MCF 10A (cell line): ENCODE results near the gene UHMK1. TPM values are rescaled to one million over a fixed set of nuclear protein-coding genes. Genes with fewer than 3 reads are reported as not detected.
"Not testable (repeated sequence)": the region's sequence is repeated elsewhere in the genome, so short reads cannot be mapped to it uniquely, and the experiment has no call there.

Experiments used
- BruUV-seq: library from RNA; stranded (reverse); fragments of 400-500 nt; replicated peaks from 2 replicates; lab custom pipeline; 2021; lab: Mats Ljungman, UMichigan
- CTCF ChIA-PET: fragments of 300-600 bp; sonication (Branson Sonifier 250); formaldehyde crosslinking; extraction: SDS; loops from one replicate; lab custom pipeline; 2021; ENCODE audit warnings: antibody characterized with exemption, inconsistent platforms; lab: Yijun Ruan, JAX
- POLR2A ChIA-PET: fragments of 300-600, 350-650 bp; sonication (Branson Sonifier 250); formaldehyde crosslinking; extraction: SDS; loops from one replicate; lab custom pipeline; 2020; ENCODE audit warnings: antibody characterized with exemption, inconsistent platforms; lab: Yijun Ruan, JAX
- DNase-seq: peaks from one replicate; pipeline ENCODE4 v3.0.0-alpha.2; 2018; ENCODE audit not compliant: unreplicated experiment
- H3K27ac Mint-ChIP-seq: one replicate; pipeline ENCODE4 v1.8.0; 2022; ENCODE audit warnings: mild to moderate bottlenecking, low read depth, mixed read lengths; ENCODE audit not compliant: unreplicated experiment
- H3K27me3 Mint-ChIP-seq: one replicate; pipeline ENCODE4 v1.8.0; 2022; ENCODE audit warnings: mixed read lengths; ENCODE audit not compliant: insufficient read depth, unreplicated experiment
- H3K36me3 Mint-ChIP-seq: one replicate; pipeline ENCODE4 v1.8.0; 2022; ENCODE audit warnings: mild to moderate bottlenecking, moderate library complexity, mixed read lengths; ENCODE audit not compliant: insufficient read depth, unreplicated experiment
- H3K4me1 Mint-ChIP-seq: one replicate; pipeline ENCODE4 v1.8.0; 2022; ENCODE audit warnings: mixed read lengths; ENCODE audit not compliant: insufficient read depth, unreplicated experiment
- H3K4me3 Mint-ChIP-seq: one replicate; pipeline ENCODE4 v1.8.0; 2022; ENCODE audit warnings: mild to moderate bottlenecking, moderate library complexity, mixed read lengths; ENCODE audit not compliant: unreplicated experiment
- H3K9me3 Mint-ChIP-seq: one replicate; pipeline ENCODE4 v1.8.0; 2022; ENCODE audit warnings: mixed read lengths; ENCODE audit not compliant: unreplicated experiment
- CTCF ChIP-seq: fragments of 200-600 bp; IDR thresholded peaks from one replicate; pipeline ENCODE4 v1.8.0; 2022; ENCODE audit warnings: antibody characterized with exemption, mild to moderate bottlenecking; ENCODE audit not compliant: unreplicated experiment
- intact Hi-C: fragments of 100-400 bp; cut with micrococcal nuclease; formaldehyde crosslinking; loops from 2 replicates; pipeline ENCODE4 v1.14.1; 2022
- total RNA-seq: library from RNA; stranded (reverse); gene quantifications from 2 replicates; pipeline ENCODE4 v1.2.3, GENCODE V29; 2022

Gene UHMK1
- total RNA-seq, 1 experiment from 2014 or later: 76.9 TPM

GRCh38 chr1:162487241-162487640, 10.4 kb upstream of the UHMK1 start:
- POLR2A ChIA-PET: no interaction called here
- CTCF ChIA-PET: interaction anchor here (1.8 kb wide), 1 partner anchor 13 kb away, joined by 3 read pairs; no protein-coding TSS in a partner anchor

DNA sequence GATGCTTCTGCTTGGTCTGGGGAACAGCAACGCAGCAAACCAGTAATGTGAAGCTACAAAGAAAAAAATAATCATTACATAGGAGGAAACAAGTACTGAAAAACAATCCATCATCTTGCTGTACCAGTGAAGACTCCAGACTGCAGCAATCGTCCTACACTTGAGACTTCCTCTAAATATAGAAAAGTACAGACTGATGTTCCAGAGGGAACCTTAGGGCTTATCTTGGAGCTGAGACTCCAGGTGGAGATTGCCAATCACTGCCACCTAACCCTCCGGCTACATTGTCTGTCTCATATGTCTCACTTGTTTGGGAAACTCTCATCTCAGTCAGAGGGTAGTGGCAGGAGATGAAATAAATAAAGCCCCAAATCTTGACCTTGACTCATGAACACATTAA, 9.4 kb upstream of the UHMK1 start:
- Mint-ChIP-seq H3K27ac (no peak overlapping the region), H3K4me3 (no peak overlapping the region), H3K9me3 (no peaks in the 10 kb centered on the region), H3K36me3 (no peaks in the 10 kb centered on the region), H3K4me1 (peaks cover 8% of the 10 kb centered on the region), H3K27me3 (peaks cover 37% of the 10 kb centered on the region)
- BruUV-seq: no TSS peak
- ChIA-PET POLR2A (no interaction called here), CTCF (interaction anchor here (0.6 kb wide), 2 partner anchors 61 to 676 kb away, joined by 3 read pairs; no protein-coding TSS in a partner anchor)
- intact Hi-C loops: no loop called here
- DNase-seq: no peak
- no peak for TF ChIP-seq CTCF

More at GRCh38 chr1:162487241-162487640, 10.4 kb upstream of the UHMK1 start:
- H3K4me1 Mint-ChIP-seq: peaks cover 8% of the 10 kb centered on the region
- H3K27ac Mint-ChIP-seq: no peak overlapping the region
- DNase-seq: no peak
- no peak for TF ChIP-seq CTCF
- no peak overlapping the region for H3K4me3 Mint-ChIP-seq
- H3K36me3 Mint-ChIP-seq: no peaks in the 10 kb centered on the region
- no TSS peak for BruUV-seq
- intact Hi-C loops: no loop called here
- H3K9me3 Mint-ChIP-seq: no peaks in the 10 kb centered on the region
- peaks cover 27% of the 10 kb centered on the region for H3K27me3 Mint-ChIP-seq

DNA sequence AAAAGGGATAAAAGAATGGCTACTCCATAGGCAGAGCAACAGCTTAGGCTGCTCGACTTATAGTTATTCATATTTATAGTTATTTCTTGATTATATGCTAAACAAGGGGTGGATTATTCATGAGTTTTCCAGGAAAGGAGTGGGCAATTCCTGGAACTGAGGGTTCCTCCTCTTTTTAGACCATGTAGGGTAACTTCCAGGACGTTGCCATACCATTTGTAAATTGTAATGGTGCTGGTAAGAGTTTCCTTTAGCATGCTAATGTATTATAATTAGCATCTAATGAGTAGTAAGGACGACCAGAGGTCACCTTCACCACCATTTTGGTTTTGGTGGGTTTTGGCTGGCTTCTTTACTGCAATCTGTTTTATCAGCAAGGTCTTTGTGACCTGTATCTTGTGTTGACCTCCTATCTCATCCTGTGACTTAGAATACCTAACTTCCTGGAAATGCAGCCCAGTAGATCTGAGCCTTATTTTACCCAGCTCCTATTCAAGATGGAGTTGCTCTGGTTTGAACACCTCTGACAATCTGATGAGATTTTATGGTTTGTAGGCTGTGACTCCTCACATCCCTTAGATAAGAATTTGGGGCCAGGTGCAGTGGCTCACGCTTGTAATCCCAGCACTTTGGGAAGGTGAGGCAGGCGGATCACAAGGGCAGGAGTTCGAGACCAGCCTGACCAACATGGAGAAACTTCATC, 1.9 kb upstream of the UHMK1 start:
- H3K27ac Mint-ChIP-seq, H3K4me3 Mint-ChIP-seq, DNase-seq, POLR2A ChIA-PET, H3K9me3 Mint-ChIP-seq, BruUV-seq, H3K36me3 Mint-ChIP-seq: not testable (repeated sequence)
- CTCF ChIA-PET: interaction anchor here (0.7 kb wide), 1 partner anchor 1242 kb away, joined by 3 read pairs; no protein-coding TSS in a partner anchor
- Mint-ChIP-seq H3K4me1 (peaks cover 10% of the 10 kb centered on the region), H3K27me3 (peaks cover 29% of the 10 kb centered on the region)
- intact Hi-C loops: loop anchor here (5.0 kb wide), 2 partner anchors 112 to 827 kb away; partner anchors contain the start of gene NUF2

DNA sequence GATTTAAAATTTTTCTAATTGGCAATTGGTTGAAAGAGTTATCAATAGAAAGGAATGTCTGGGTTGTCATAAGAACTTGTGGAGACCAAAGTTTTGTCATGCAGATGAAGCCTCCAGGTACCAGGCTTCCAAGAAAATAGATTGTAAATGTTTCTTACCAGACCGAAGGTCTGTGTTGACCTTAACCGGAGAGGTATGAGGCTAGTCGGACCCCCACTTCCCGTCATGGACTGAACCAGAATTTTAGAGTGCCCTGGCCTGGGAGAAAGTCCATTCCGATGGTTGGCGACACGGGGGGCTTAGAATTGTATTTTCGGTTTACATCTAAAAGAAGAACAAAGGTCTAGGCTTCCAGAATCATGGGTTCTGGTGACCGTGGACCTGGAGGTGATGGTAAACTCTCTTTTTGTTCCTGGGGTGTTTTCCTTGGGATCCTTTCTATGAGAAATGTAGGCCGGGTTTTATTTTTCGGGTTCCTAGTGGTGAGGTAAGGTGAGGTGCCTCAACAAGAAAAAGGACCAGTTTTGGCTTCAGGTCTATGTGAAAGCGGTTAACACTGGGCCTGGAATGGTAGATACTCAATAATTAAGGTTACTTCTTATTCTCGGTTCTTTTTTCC, 405 bp upstream of the UHMK1 start:
- ChIA-PET CTCF (interaction anchor here (0.5 kb wide), 1 partner anchor 705 kb away, joined by 4 read pairs; no protein-coding TSS in a partner anchor), POLR2A (interaction anchor here (0.7 kb wide), 2 partner anchors 51 to 64 kb away, joined by 3 read pairs; partner anchors contain the start of gene UAP1)
- no peak for TF ChIP-seq CTCF
- intact Hi-C loops: loop anchor here (5.0 kb wide), 2 partner anchors 110 to 825 kb away; partner anchors contain the start of gene NUF2
- peak overlapping the region; percentile 82 for H3K27ac Mint-ChIP-seq
- peaks cover 25% of the 10 kb centered on the region for H3K36me3 Mint-ChIP-seq
- H3K4me1 Mint-ChIP-seq: peaks cover 12% of the 10 kb centered on the region
- H3K9me3 Mint-ChIP-seq: no peaks in the 10 kb centered on the region
- TSS peak; percentile 82 for BruUV-seq
- H3K27me3 Mint-ChIP-seq: peaks cover 15% of the 10 kb centered on the region
- peak overlapping the region; percentile 91 for H3K4me3 Mint-ChIP-seq
- DNase-seq: no peak
